ENCODE data around the gene USP9X.
"Not testable (repeated sequence)": the region's sequence is repeated elsewhere in the genome, so short reads cannot be mapped to it uniquely, and the experiment has no call there.

Gene USP9X, protein sequence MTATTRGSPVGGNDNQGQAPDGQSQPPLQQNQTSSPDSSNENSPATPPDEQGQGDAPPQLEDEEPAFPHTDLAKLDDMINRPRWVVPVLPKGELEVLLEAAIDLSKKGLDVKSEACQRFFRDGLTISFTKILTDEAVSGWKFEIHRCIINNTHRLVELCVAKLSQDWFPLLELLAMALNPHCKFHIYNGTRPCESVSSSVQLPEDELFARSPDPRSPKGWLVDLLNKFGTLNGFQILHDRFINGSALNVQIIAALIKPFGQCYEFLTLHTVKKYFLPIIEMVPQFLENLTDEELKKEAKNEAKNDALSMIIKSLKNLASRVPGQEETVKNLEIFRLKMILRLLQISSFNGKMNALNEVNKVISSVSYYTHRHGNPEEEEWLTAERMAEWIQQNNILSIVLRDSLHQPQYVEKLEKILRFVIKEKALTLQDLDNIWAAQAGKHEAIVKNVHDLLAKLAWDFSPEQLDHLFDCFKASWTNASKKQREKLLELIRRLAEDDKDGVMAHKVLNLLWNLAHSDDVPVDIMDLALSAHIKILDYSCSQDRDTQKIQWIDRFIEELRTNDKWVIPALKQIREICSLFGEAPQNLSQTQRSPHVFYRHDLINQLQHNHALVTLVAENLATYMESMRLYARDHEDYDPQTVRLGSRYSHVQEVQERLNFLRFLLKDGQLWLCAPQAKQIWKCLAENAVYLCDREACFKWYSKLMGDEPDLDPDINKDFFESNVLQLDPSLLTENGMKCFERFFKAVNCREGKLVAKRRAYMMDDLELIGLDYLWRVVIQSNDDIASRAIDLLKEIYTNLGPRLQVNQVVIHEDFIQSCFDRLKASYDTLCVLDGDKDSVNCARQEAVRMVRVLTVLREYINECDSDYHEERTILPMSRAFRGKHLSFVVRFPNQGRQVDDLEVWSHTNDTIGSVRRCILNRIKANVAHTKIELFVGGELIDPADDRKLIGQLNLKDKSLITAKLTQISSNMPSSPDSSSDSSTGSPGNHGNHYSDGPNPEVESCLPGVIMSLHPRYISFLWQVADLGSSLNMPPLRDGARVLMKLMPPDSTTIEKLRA (N-terminal part only)

DNA sequence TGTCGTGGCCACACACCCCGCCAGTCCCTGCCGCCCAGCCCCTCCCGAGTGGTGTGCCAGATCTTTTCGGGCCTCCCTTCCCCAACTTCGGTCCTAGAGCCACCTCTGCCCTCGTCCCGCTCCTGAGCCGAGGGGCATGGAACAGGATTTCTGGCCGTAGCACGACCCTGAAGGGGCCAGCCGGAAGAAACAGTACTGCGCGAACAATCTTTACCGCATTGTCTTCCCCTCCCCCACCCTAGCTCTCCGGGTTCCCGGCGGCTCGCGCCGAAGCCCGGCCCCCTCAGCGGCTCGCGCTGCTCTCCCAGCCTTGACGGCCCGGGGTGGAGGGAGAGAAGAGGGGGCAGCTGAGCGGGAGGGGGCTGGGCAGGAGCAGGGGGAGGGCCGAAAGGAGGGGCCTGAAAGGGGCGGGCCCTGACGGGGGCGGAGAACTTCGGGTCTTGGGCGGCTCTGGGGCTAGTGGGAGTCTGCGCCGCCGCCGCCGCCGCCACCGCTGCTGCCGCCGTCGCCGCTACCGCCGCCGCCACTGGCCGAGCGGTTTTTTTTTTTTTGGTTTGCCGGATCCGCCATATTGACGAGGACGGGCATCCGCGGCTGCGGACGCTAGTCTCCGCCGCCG is at the start of gene USP9X:
TSS of gene USP9X (plus strand) at position 553 of the 619 bp plus-strand sequence. CDS start 38,184 bp downstream, outside the sequence.
- peak; percentile 93 for DNase-seq

DNA sequence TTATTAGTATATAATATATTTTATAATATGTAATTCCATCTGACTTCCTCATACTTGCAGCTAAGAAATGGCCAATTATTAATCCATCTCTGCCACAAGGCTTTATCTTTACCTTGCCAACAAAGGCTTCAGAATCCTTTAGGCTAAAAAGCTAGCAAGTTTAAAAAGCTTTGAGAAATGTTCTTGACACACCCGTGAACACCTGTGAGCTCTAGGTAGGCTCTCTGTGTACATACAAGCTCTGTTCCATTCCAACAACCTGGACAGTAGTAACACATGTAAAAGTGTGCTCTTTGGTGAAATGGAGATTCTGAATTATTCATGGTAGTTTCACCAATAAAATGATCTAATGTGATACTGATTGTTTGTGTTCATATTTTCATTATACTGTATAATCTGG is 49.7 kb upstream of the USP9X start:
- DNase-seq: no peak

DNA sequence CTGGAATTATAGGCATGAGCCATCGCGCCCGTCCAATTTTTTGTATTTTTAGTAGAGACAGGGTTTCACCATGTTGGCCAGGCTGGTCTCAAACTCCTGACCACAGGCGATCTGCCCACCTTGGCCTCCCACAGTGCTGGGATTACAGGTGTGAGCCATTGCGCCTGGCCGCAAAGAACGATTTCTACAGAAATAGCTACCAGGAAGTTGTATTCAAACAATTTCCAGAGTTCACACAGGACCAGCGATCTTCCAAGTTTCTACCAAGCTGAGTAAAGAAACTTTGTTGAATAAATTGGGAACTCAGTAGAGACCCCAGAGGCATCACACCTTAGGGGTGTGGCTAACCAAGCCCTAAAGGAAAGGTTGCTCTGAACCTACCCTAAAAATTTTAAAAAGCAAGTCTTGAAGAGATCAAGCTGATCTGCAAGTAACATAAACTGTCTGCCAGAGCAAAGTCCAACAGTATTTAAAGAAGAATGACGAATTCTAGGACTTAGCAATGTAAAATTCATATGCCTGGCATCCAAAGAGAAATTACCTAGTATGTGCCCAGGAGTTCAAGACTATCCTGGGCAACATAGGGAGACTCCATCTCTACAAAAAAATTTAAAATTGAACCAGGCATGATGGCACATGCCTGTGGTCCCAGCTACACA is 48.4 kb upstream of the USP9X start:
- no peak for DNase-seq

DNA sequence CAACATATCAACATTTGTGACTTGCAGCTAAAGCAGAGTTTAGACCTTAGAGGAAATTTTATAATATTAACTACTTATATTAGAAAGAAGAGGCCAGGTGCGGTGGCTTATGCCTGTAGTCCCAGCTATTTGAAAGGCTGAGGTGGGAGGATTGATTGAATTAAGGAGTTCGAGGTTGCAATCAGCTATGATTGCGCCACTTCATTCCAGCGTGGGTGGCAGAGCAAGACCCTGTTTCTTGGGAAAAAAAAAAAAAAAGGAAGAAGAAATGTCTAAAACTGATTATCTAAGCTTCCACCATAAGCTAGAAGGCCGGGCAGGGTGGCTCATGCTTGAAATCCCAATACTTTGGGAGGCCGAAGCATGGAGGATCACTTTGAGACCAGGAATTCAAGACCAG is 42.0 kb upstream of the USP9X start:
- no peak for DNase-seq

- DNase-seq: no peak
Measured at GRCh38 chrX:41043674-41044345, 41.4 kb upstream of the USP9X start.

GRCh38 chrX:41045960-41046567 is 39.2 kb upstream of the USP9X start:
- no peak for DNase-seq

DNA sequence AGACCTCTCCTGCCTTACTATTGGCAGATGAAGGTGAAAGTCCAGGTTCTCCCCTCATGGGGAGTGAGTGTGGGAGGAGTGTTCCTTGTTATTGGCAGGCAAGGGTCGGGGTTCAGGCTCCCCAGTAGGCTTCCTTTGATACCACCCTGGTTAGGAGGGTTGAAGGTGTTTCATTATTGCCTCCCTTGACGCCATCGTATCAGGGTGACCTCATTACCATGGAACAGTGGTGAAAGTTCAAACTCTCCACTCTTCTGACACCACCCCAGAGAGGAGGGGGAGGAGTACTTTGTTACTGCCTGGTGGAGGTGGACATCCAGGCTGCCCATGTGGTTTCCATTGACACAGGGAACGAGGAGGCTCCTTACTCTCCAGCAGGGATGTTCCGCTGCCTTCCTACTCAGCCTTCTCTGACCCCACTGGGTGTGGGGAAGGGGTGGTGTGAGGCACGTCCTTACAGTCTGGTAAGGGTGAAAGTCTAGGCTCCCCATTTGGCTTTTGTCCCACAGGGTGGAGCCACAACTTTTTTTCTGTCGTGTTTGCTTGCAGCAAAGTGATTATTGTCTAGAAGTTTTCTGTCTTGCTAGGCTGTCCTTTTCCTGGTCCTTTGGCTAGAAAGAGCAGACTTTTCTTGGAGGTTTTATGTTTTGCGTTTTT is 37.2 kb upstream of the USP9X start:
- no peak for DNase-seq

- DNase-seq: no peak
Measured at GRCh38 chrX:41050359-41050758, 34.9 kb upstream of the USP9X start.

DNA sequence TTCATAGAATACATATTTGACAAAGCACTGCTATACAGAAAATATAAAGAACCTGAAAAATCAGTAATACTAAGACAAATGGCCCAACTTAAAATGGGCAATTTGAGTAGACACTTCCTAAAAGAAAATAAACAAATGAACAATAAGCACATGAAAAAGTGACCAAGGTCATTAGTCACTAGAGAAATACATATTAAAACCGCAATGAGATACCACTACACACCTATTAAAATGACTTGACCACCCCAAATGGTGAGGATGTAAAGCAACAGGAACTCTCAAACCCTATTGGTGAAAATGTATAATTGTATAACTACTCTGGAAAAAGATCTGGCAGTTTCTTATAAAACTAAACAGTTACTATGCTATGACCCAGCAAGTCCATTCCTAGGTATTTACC is 34.0 kb upstream of the USP9X start:
- no peak for DNase-seq

DNA sequence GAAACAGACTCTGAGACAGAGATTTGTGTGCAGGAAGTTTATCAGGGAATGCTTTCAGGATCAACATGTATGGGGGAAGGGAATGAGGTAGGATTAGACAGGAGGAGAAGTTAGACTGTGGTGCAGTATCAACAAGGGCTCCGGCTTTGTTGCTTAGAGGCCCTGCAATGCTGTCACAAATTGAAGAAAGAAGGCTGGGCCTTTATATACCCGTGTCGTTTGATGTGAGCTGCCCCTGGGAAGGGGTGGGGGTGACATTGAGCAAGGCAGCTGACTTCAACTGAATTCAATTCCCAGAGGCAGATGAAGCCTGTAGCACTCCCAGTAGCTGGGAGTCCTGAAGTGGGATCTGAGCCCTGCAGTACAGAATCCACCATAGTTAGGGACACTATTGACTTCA is 29.5 kb upstream of the USP9X start:
- no peak for DNase-seq

- DNase-seq: not testable (repeated sequence)
Measured at GRCh38 chrX:41063276-41063675, 22.0 kb upstream of the USP9X start.

DNA sequence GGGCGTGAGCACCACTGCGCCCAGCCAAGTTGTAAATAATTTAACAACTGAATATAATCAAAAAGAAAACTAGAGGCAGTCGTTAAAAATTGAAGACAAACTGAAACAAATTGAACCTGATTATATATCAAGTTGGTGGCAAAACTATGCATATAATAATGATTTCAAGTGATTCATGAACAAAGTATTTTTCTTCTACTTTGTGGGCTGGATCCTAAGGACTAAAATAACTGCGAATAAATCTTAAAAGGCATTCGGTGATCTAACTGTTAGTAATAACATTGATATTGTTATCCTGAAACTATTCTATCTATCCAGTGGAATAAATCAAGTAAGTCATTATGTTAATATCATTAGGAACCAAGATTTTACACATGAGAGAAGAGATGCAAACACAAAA is 21.2 kb upstream of the USP9X start:
- DNase-seq: no peak

- DNase-seq: no peak
Measured at GRCh38 chrX:41066391-41066790, 18.9 kb upstream of the USP9X start.

GRCh38 chrX:41066969-41067368 is 18.3 kb upstream of the USP9X start:
- no peak for DNase-seq

DNA sequence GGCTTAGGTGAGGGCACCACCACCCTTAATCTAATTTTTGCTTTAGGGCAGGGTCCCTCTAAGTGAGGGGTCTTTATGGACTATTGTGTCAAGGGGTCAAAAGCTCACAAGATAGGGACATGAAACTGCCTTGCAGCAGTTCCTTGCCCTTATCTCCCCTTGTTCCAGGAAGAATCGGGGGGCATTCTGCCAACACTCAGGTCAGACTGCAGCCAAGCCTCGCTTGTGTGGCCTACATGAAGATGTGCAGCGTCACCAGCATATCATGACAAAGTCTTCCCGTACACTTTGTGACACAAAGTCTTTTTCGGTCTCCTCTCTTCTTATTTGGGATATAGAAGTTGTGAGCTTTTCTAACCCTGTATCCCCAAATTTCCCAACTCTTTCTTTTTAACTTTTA is 17.5 kb upstream of the USP9X start:
- no peak for DNase-seq

- DNase-seq: no peak
Measured at GRCh38 chrX:41076742-41077141, 8.5 kb upstream of the USP9X start.

GRCh38 chrX:41081821-41082220 is 3.4 kb upstream of the USP9X start:
- no peak for DNase-seq

- DNase-seq: no peak
Measured at GRCh38 chrX:41082783-41083182, 2.5 kb upstream of the USP9X start.

DNA sequence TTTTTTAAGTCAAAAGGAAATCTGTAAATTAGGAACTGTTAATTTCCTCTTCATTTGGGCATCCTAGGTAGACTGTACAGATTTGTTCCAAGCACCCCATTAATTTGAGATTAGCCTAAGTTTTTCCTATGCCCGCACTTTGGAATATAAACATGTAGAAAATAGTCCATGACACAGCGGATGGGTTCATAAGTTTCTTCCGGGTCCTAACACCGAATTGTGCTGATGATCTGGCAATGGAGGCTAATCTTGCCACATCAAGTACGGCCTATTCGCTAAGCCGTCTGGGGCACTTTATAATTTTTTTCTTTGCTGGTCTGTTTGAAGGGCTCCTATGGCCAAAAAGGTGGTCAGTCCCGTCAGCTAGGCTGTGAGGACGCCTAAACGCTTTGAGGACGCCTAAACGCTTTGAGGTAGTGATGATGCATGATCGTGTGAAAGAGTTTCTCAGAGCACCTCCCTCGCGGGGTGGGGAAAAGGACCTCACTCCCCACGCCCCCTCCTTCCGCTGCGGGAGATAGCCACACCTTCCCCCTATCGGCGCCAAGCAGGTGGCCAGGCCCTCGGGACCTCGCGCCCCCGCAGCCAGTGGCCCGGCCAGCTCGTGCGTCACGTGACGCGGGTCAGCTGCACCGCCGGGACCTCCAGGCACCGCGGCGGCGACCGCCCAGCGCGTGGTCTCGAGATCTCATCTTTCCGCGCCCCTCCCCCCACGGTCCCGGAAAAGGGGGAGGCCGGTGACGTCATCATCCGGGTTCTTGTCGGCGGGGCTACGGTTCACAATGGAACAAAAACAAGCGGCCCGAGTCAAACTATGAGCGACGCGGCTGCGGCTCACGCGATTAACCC is 977 bp upstream of the USP9X start:
- peak; percentile 98 for DNase-seq

DNA sequence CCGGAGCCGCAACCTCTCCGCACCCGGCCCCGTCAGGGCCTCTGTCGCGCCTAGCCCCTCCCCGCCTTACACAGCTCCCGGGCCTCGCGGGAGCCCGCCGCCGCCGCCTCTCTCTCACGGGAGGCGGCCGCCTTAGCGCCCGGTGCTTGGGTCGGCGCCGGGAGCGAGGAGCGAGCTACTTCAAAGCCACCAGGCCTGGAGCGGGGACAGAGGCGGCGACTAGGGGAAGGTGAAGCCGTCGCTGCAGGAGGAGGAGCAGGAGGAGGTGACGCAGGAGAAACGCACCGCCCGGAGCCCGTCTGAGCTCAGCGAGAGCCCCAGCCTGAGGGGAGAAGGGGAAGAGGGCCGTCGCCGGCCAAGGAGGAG is 250 bp downstream of the USP9X start:
- peak; percentile 79 for DNase-seq

Data from CD4-positive, alpha-beta T cell treated with Interleukin-6 for 4 hours (primary cell).